Hepatocyte (in vitro differentiated cells): Measurements from ENCODE around the gene CELF5.

Experiments
- CTCF ChIP-seq: fragments of 200-600 bp; sonication (generic); IDR thresholded peaks from 2 replicates; pipeline ENCODE4 v1.5.1; 2016; ENCODE audit warnings: antibody characterized with exemption, mild to moderate bottlenecking; ENCODE audit not compliant: poor library complexity
- EZH2 ChIP-seq: fragments of 200-600 bp; sonication (generic); IDR thresholded peaks from 2 replicates; pipeline ENCODE4 v1.6.1; 2016; ENCODE audit warnings: antibody characterized with exemption, mild to moderate bottlenecking, borderline replicate concordance

- TF ChIP-seq CTCF (no peak), EZH2 (no peak)
These were observed 18.1 kb upstream of the CELF5 start for GRCh38 chr19:3206216-3206953.
